ENCODE results near the gene ZFP82.

Gene ZFP82

DNA sequence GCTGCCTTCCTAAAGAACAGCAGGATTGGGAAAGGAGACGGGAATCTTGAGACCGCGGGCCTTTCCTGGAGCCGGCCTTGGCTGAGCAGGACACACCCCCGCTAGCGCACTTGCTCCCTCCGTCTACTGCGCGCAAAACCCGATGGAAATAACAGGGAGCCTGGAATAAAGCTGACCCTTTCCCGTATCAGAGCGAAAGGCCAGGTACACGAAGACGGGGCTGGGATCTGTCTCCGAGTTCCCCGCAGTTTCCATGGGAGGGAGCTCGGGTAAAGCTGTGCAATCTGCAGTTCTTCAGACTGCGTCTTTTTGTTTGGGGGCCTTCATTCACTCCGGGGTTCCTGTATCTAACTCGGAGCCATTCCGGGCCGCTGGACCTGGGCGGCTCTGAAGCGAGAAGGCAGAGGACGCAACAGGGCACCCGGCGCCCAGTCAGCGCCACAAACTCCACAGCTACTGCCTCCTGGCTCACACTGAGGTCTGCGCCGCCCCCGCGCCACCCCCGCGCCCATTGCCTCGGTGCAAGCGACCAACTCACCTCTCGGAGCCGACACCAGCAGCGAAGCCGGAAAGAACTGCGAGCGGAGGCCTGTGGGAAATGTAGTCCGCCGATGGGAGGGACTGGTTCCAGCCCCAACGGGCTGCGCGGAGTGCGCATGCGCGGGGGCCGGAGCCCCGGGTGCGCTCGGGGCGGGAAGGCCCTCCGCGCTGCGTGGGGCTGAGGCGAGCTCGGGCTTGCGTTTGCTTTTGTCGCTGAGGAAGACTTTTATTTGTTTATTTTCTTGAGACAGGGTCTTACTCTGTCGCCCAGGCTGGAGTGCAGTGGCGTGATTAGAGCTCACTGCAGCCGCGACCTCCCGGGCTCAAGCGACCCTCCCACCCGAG is 39.6 kb downstream of the ZFP82 start, which contains the start of gene ZFP14 (continued):
- TF ChIP-seq, protein P1, sequence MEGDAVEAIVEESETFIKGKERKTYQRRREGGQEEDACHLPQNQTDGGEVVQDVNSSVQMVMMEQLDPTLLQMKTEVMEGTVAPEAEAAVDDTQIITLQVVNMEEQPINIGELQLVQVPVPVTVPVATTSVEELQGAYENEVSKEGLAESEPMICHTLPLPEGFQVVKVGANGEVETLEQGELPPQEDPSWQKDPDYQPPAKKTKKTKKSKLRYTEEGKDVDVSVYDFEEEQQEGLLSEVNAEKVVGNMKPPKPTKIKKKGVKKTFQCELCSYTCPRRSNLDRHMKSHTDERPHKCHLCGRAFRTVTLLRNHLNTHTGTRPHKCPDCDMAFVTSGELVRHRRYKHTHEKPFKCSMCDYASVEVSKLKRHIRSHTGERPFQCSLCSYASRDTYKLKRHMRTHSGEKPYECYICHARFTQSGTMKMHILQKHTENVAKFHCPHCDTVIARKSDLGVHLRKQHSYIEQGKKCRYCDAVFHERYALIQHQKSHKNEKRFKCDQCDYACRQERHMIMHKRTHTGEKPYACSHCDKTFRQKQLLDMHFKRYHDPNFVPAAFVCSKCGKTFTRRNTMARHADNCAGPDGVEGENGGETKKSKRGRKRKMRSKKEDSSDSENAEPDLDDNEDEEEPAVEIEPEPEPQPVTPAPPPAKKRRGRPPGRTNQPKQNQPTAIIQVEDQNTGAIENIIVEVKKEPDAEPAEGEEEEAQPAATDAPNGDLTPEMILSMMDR (tag by site-specific recombination; IDR thresholded peaks at IDR 0.05): peak; percentile 85
- TF ChIP-seq ZNF768 (tag by site-specific recombination; IDR thresholded peaks at IDR 0.05) (no peak; the same call in 1 of the 2 replicates), ZNF146 (tag by site-specific recombination; IDR thresholded peaks at IDR 0.05) (0 out of 2 replicates have a peak, but pooled peaks have one; percentile 0), ZNF221 (tag by site-specific recombination; IDR thresholded peaks at IDR 0.05; ENCODE audit: borderline replicate concordance) (0 out of 2 replicates have a peak, but pooled peaks have one; percentile 53), ZBTB21 (tag by site-specific recombination; IDR thresholded peaks at IDR 0.05) (peak; percentile 72), ZNF48 (tag by site-specific recombination; IDR thresholded peaks at IDR 0.05) (no peak)

DNA sequence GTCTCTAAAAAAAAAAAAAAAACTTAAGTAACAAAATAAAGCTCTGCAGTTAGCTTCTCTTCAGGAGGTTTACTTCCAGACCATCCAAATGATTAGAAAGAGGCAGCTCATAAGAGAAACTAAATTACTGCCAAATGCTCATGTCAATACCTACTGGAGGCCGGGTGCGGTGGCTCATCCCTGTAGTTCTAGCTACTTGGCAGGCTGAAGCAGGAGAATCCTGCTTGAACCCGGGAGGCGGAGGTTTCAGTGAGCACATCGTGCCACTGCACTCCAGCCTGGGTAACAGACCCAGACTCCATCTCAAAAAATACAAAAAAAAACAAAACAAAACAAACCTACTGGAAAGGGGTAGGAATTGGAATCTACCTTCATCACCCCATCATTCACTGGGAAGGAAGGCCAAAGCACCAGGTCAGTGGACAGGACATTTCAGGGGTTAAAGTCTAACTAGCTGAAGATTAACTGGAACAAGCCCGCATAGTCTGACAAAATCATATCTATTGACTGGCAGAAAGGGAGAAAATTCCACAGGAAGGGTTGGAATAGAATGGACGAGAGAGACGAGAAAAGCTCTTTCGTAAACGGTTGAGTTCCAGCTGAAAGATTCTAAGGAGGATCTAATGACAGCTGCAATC is 40.8 kb downstream of the ZFP82 start:
- Histone ChIP-seq H3K4me1 (ENCODE audit: control insufficient read depth, insufficient read depth, low read length) (peaks cover 10% of the 10 kb centered on the region), H3K9me3 (ENCODE audit: control insufficient read depth, insufficient read depth, low read depth, low read length) (peaks cover 23% of the 10 kb centered on the region), H3K27ac (ENCODE audit: extremely low read depth, low read depth, low read length) (no peak overlapping the region), H3K4me3 (ENCODE audit: low read depth, low read length) (no peak overlapping the region), H3K36me3 (ENCODE audit: control insufficient read depth in 2 of 2, insufficient read depth in 1 of 2, low read length in 2 of 2) (peaks cover 0 to 36% of the 10 kb centered on the region in 2 experiments; a peak in 1 of 3 replicates)
- POLR2A ChIA-PET: interaction anchor here (0.8 to 3.6 kb wide), 4 partner anchors 41 to 993 kb away, joined by 3 to 29 read pairs (median 6); partner anchors contain the start of genes ZFP82, ZNF260, ZNF527 and ZNF566
- no peak for TF ChIP-seq ZBTB1 (tag by site-specific recombination; IDR thresholded peaks at IDR 0.05)
- no peak for TF ChIP-seq SCRT1 (tag by site-specific recombination; IDR thresholded peaks at IDR 0.05; ENCODE audit: borderline replicate concordance)
- CTCF ChIA-PET: interaction anchor here (0.6 to 1.2 kb wide), 6 partner anchors 8 to 196 kb away, joined by 3 to 4 read pairs (median 3); no protein-coding TSS in a partner anchor

DNA sequence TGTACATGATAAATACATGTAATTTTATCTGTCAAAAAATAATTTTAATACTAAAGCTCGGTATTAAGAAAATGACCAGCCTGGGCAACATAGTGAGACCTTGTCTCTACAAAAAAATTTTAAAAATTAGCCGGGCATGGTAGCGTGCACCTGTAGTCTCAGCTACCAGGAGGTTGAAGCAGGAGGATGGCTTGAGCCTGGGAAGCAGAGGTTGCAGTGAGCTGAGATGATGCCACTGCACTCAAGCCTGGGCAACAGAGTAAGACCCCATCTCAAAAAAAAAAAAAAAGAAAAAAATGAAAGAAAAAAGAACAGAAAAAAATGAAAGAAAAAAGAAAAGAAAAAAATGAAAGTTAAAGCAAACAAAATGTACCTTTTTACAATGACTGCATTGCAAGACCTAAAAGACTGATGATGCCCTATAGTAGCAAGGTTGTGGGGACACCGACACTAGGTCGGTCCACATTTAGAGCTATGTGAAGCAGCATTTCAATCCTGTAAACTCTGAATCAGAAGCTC is 44.7 kb downstream of the ZFP82 start:
- Histone ChIP-seq H3K4me3 (ENCODE audit: low read depth, low read length) (no peak overlapping the region), H3K9me3 (ENCODE audit: control insufficient read depth, insufficient read depth, low read depth, low read length) (peaks cover 27% of the 10 kb centered on the region), H3K27ac (ENCODE audit: extremely low read depth, low read depth, low read length) (no peak overlapping the region), H3K36me3 (ENCODE audit: control insufficient read depth in 2 of 2, insufficient read depth in 1 of 2, low read length in 2 of 2) (peaks cover 0 to 56% of the 10 kb centered on the region in 2 experiments; a peak in 1 of 3 replicates), H3K4me1 (ENCODE audit: control insufficient read depth, insufficient read depth, low read length) (peaks cover 10% of the 10 kb centered on the region)
- POLR2A ChIA-PET: interaction anchor here (0.7 kb wide), 1 partner anchor 128 kb away, joined by 3 read pairs; no protein-coding TSS in a partner anchor
- CTCF ChIA-PET: no interaction called here
- no peak for TF ChIP-seq ZSCAN16 (tag by site-specific recombination; IDR thresholded peaks at IDR 0.05)
- no peak for TF ChIP-seq ZNF549 (tag by site-specific recombination; IDR thresholded peaks at IDR 0.05)
- TF ChIP-seq ZNF837 (tag by site-specific recombination; IDR thresholded peaks at IDR 0.05): no peak
- TF ChIP-seq ZNF626 (tag by site-specific recombination; IDR thresholded peaks at IDR 0.05): no peak
- TF ChIP-seq ZNF121 (tag by site-specific recombination; IDR thresholded peaks at IDR 0.05): peak; percentile 67; the same call in 1 of the 2 replicates
- no peak for TF ChIP-seq ZBTB1 (tag by site-specific recombination; IDR thresholded peaks at IDR 0.05)
- no peak for TF ChIP-seq ZBTB17 (tag by site-specific recombination; IDR thresholded peaks at IDR 0.05)
- TF ChIP-seq, protein P2, sequence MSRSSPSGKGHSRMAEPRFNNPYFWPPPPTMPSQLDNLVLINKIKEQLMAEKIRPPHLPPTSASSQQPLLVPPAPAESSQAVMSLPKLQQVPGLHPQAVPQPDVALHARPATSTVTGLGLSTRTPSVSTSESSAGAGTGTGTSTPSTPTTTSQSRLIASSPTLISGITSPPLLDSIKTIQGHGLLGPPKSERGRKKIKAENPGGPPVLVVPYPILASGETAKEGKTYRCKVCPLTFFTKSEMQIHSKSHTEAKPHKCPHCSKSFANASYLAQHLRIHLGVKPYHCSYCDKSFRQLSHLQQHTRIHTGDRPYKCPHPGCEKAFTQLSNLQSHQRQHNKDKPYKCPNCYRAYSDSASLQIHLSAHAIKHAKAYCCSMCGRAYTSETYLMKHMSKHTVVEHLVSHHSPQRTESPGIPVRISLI (tag by site-specific recombination; IDR thresholded peaks at IDR 0.05): peak; percentile 64
- TF ChIP-seq PRDM1 (tag by site-specific recombination; IDR thresholded peaks at IDR 0.05): peak; percentile 59; the same call in 1 of the 2 replicates

Data from HEK293 (cell line).